Thyroid gland (tissue), 4 donors: ENCODE results near the gene SCN4B. TPM values are rescaled to one million over a fixed set of nuclear protein-coding genes. Genes with fewer than 3 reads are reported as not detected.
A peak's percentile ranks its signal among the peaks of the same experiment; 100 is the strongest.

Experiments used
- DNase-seq, 2 donors: peaks; one replicate each; pipeline ENCODE4 v3.0.0-alpha.2; 2019
- H3K27ac ChIP-seq, 3 donors: fragments of 200-600 bp; sonication (generic); 1 replicate in 2 of 3; 2 replicates in 1 of 3; pipeline ENCODE4 v1.5.1; 2016 to 2019; ENCODE audit warnings: mild to moderate bottlenecking in 1 of 3, moderate library complexity in 1 of 3
- H3K27me3 ChIP-seq: fragments of 200-600 bp; sonication (generic); one replicate; pipeline ENCODE4 v1.5.1; 2019
- H3K36me3 ChIP-seq, 2 donors: fragments of 200-600 bp; sonication (generic); one replicate each; pipeline ENCODE4 v1.5.1; 2016 to 2019
- H3K4me1 ChIP-seq, 2 donors: fragments of 200-600 bp; sonication (generic); one replicate each; pipeline ENCODE4 v1.5.1; 2017 to 2019
- H3K4me3 ChIP-seq, 3 donors: fragments of 200-600 bp; sonication (generic); replicated peaks in 1 of 3; 1 replicate in 2 of 3; 2 replicates in 1 of 3; pipeline ENCODE4 v1.5.1; 2016; ENCODE audit warnings: mild to moderate bottlenecking in 1 of 3
- H3K9me3 ChIP-seq: fragments of 200-600 bp; sonication (generic); one replicate; pipeline ENCODE4 v1.5.1; 2017
- CTCF ChIP-seq, 6 experiments: fragments of 200-600 bp in 3 of 6; fragments of 450-650 bp in 3 of 6; sonication (generic) in 3 of 6; IDR thresholded peaks; one replicate each; pipeline ENCODE4 v1.5.1; 2016 to 2019; ENCODE audit warnings: antibody characterized with exemption in 6 of 6, mild to moderate bottlenecking in 2 of 6, inconsistent platforms in 1 of 6, moderate library complexity in 1 of 6
- POLR2A ChIP-seq, 2 donors: fragments of 450-650 bp; IDR thresholded peaks; one replicate each; pipeline ENCODE4 v1.6.1; 2017; ENCODE audit warnings: antibody characterized with exemption in 2 of 2, mild to moderate bottlenecking in 2 of 2, moderate library complexity in 1 of 2
- WGBS, 2 donors: methylation state at CpG; one replicate each; pipeline ENCODE4 v1.1.5; 2017; 5-methylcytosine and 5-hydroxymethylcytosine counted together
- intact Hi-C: fragments of 100-400 bp; cut with DNase I; formaldehyde crosslinking; loops from one replicate; pipeline ENCODE4 v1.15.1; 2023
- total RNA-seq, 4 donors: library from RNA; depleted of rRNA; stranded (reverse); fragments of >200 nt; gene quantifications; one replicate each; pipeline ENCODE4 v1.2.3, GENCODE V29; 2016

Gene SCN4B
- total RNA-seq, 4 donors from 2014 or later, result 5.5 to 15.7 (median 10.5) TPM

GRCh38 chr11:118147502-118147901 lies 5.1 kb downstream of the SCN4B start:
- Histone ChIP-seq H3K27me3 (no peaks in the 10 kb centered on the region), H3K27ac (peak overlapping the region in 1 of 3 donors; percentile 16)

GRCh38 chr11:118146554-118146953 lies 6.1 kb downstream of the SCN4B start:
- H3K36me3 ChIP-seq, result no peaks in the 10 kb centered on the region
- TF ChIP-seq POLR2A (IDR thresholded peaks at IDR 0.05), result no peak
- H3K4me3 ChIP-seq, result no peak overlapping the region
- H3K27ac ChIP-seq, result peak overlapping the region in 1 of 3 donors; percentile 23
- no peak for DNase-seq
- 84 to 85% methylated on average over 6 of the region's 6 CpGs for WGBS, 2 donors
- peaks cover 5% of the 10 kb centered on the region for H3K27me3 ChIP-seq
- H3K4me1 ChIP-seq, result peaks cover 5 to 6% of the 10 kb centered on the region in 2 donors
- no peaks in the 10 kb centered on the region for H3K9me3 ChIP-seq
- intact Hi-C loops, result loop anchor here (1.0 kb wide), 1 partner anchor 24 kb away; no protein-coding TSS in a partner anchor

More at GRCh38 chr11:118147502-118147901, 5.1 kb downstream of the SCN4B start:
- DNase-seq, result no peak
- Histone ChIP-seq H3K9me3 (no peaks in the 10 kb centered on the region), H3K4me1 (peaks cover 5 to 14% of the 10 kb centered on the region in 2 donors), H3K36me3 (no peaks in the 10 kb centered on the region), H3K4me3 (no peak overlapping the region)
- 51 to 62% methylated on average over 3 of the region's 3 CpGs for WGBS, 2 donors
- intact Hi-C loops, result no loop called here
- TF ChIP-seq POLR2A (IDR thresholded peaks at IDR 0.05), result no peak
- TF ChIP-seq CTCF (IDR thresholded peaks at IDR 0.05), result no peak

- Histone ChIP-seq H3K27ac (peak overlapping the region in 2 of 3 donors; percentile 34 to 46), H3K36me3 (no peaks in the 10 kb centered on the region), H3K4me1 (peaks cover 5 to 6% of the 10 kb centered on the region in 2 donors), H3K4me3 (peak overlapping the region; percentile 5 to 55 (median 12)), H3K9me3 (no peaks in the 10 kb centered on the region), H3K27me3 (peaks cover 5% of the 10 kb centered on the region)
- TF ChIP-seq POLR2A (IDR thresholded peaks at IDR 0.05), result no peak
- peak; percentile 80 to 97 (median 90) for TF ChIP-seq CTCF (IDR thresholded peaks at IDR 0.05)
- peak; percentile 93 for DNase-seq
- WGBS, 2 donors, result 1 to 5% methylated on average over 33 to 43 of the region's 78 CpGs
- intact Hi-C loops, result loop anchor here (1.0 kb wide), 1 partner anchor 25 kb away; no protein-coding TSS in a partner anchor
Observed at GRCh38 chr11:118145285-118146227, 7.1 kb downstream of the SCN4B start.

- Histone ChIP-seq H3K4me1 (peaks cover 5 to 6% of the 10 kb centered on the region in 2 donors), H3K27ac (peak overlapping the region in 1 of 3 donors; percentile 34), H3K36me3 (no peaks in the 10 kb centered on the region), H3K9me3 (no peaks in the 10 kb centered on the region), H3K4me3 (peak overlapping the region in 1 of 3 donors; percentile 55), H3K27me3 (peaks cover 5% of the 10 kb centered on the region)
- TF ChIP-seq POLR2A (IDR thresholded peaks at IDR 0.05) (no peak), CTCF (IDR thresholded peaks at IDR 0.05) (no peak)
- intact Hi-C loops, result no loop called here
- WGBS, 2 donors, result 56% methylated on average over 20 of the region's 20 CpGs
- no peak for DNase-seq
Observed at GRCh38 chr11:118144301-118145268, 8.0 kb downstream of the SCN4B start.

GRCh38 chr11:118143661-118144185 lies 8.9 kb downstream of the SCN4B start:
- Histone ChIP-seq H3K9me3 (no peaks in the 10 kb centered on the region), H3K36me3 (no peaks in the 10 kb centered on the region), H3K4me3 (no peak overlapping the region), H3K4me1 (peaks cover 5 to 6% of the 10 kb centered on the region in 2 donors), H3K27me3 (peaks cover 5% of the 10 kb centered on the region), H3K27ac (no peak overlapping the region)
- no peak for DNase-seq
- TF ChIP-seq CTCF (IDR thresholded peaks at IDR 0.05) (no peak), POLR2A (IDR thresholded peaks at IDR 0.05) (no peak)
- intact Hi-C loops, result no loop called here
- 65 to 69% methylated on average over 12 of the region's 12 CpGs for WGBS, 2 donors
